Measurements from ENCODE around the gene PTPRK. TPM values are rescaled to one million over a fixed set of nuclear protein-coding genes. Genes with fewer than 3 reads are reported as not detected.

The PTPRK gene
- total and polyA plus RNA-seq, 10 of the 15 experiments (the other 5 are each of a cell fraction or from before 2014, with no cell fraction given): 0.23 to 1.9 (median 0.55) TPM

DNA sequence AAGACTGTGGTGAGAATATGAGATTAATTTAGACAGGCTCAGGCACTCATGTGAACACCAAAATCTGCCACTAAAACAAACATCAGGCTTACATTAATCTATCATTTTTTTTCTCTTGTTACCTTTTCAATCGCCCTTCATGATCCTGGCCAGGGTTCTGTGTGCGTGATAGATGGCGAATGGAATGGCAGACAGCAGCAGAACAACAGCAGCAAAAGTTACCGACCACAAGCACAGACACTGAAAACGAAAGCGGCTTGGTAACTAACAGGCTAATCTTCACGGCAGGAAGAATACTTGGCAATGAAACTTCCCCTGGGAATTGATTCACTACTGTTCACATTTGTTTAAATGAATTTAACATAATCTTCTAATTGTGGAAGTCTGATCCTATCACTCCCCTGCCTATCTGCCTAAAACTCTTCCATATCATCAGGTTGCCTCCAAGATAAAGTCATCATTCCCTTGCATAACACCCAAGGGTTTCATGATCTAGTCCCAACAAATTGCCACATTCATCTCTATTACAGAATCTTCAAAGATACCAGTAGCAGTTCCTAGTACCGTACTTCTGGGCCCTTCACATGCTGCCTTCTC, 28.7 kb downstream of the PTPRK start:
- no peak overlapping the region for H3K4me3 ChIP-seq
- ChIA-PET RAD21 (ENCODE audit: unreplicated experiment) (no interaction called here), SMC1A (ENCODE audit: uncharacterized antibody, unreplicated experiment) (no interaction called here), CTCF (no interaction called here), POLR2A (no interaction called here)
- DNase-seq (ENCODE audit: low read depth, low spot score) (no peak), ATAC-seq (peak; percentile 57; the same call in 2 of the 3 replicates), FAIRE-seq (peak; percentile 73)
- intact Hi-C loops (cut with micrococcal nuclease; ENCODE audit: unreplicated experiment) (no loop called here), in situ Hi-C loops (cut with MboI) (no loop called here)
- no peaks in the 10 kb centered on the region for H3K27me3 ChIP-seq (replicated peaks in 1 of 2; ENCODE audit: control insufficient read depth in 2 of 2, insufficient read depth in 2 of 2, low read length in 1 of 2)
- no peaks in the 10 kb centered on the region for H3K79me2 ChIP-seq (ENCODE audit: control insufficient read depth, insufficient read depth, low read length)
- no peak overlapping the region for H3K4me2 ChIP-seq (ENCODE audit: control insufficient read depth, insufficient read depth)
- 43% methylated on average over 8 of the region's 8 CpGs for WGBS (ENCODE audit: insufficient coverage, insufficient replicate concordance, low lambda C conversion rate, missing lambda C conversion rate)
- H3K27ac ChIP-seq (ENCODE audit: control insufficient read depth, insufficient read depth): no peak overlapping the region
- no peaks in the 10 kb centered on the region for H3K9me3 ChIP-seq (replicated peaks; ENCODE audit: control insufficient read depth, insufficient read depth, low read length)
- no peaks in the 10 kb centered on the region for H3K4me1 ChIP-seq (ENCODE audit: control insufficient read depth, insufficient read depth, low read length)
- H3K36me3 ChIP-seq (ENCODE audit: control insufficient read depth in 2 of 2, insufficient read depth in 2 of 2, low read length in 1 of 2): no peaks in the 10 kb centered on the region
- TF ChIP-seq SREBF1 (IDR thresholded peaks at IDR 0.05; ENCODE audit: low read length) (no peak), RBBP5 (conservative IDR thresholded peaks at IDR 0.05) (no peak), BRCA1 (IDR thresholded peaks at IDR 0.05; ENCODE audit: low read depth, low read length) (no peak)
- no peak overlapping the region for H3K9ac ChIP-seq (ENCODE audit: control insufficient read depth, insufficient read depth, low read length)
- no peaks in the 10 kb centered on the region for H4K20me1 ChIP-seq (ENCODE audit: control insufficient read depth, insufficient read depth)
- H2AFZ ChIP-seq (ENCODE audit: control insufficient read depth, low read depth, low read length): no peak overlapping the region
- BruUV-seq (replicated peaks): no TSS peak

DNA sequence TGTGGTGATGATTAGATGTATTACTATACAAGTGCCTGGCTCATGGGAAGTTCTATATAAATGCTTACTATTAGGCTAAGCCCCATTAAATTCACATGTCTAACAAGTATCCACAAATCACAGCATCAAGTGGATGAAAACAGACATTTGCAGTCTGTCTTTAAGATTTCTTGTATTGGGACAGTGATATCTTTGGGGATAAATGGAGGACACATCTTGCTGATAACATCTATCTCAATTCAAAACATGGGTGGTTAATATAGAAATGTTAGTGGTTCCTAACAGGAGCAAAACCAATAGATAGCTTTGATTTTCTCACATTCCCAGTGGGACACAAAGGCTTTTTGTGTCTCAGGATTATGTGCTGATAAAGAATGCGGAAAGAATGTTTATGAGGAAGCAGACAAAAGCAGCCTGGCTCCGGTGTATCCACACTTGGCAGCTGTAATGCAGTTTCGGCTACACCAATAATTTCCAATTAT, 29.3 kb downstream of the PTPRK start:
- 49% methylated on average over 3 of the region's 3 CpGs for WGBS (ENCODE audit: insufficient coverage, insufficient replicate concordance, low lambda C conversion rate, missing lambda C conversion rate)
- ChIA-PET RAD21 (ENCODE audit: unreplicated experiment) (no interaction called here), POLR2A (no interaction called here), SMC1A (ENCODE audit: uncharacterized antibody, unreplicated experiment) (no interaction called here), CTCF (no interaction called here)
- in situ Hi-C loops (cut with MboI) (no loop called here), intact Hi-C loops (cut with micrococcal nuclease; ENCODE audit: unreplicated experiment) (no loop called here)
- H3K27me3 ChIP-seq (replicated peaks in 1 of 2; ENCODE audit: control insufficient read depth in 2 of 2, insufficient read depth in 2 of 2, low read length in 1 of 2): no peaks in the 10 kb centered on the region
- ATAC-seq: no peak
- H3K36me3 ChIP-seq (ENCODE audit: control insufficient read depth in 2 of 2, insufficient read depth in 2 of 2, low read length in 1 of 2): no peaks in the 10 kb centered on the region
- H4K20me1 ChIP-seq (ENCODE audit: control insufficient read depth, insufficient read depth): no peaks in the 10 kb centered on the region
- FAIRE-seq: no peak
- no peaks in the 10 kb centered on the region for H3K9me3 ChIP-seq (replicated peaks; ENCODE audit: control insufficient read depth, insufficient read depth, low read length)
- no peak overlapping the region for H3K4me3 ChIP-seq
- H2AFZ ChIP-seq (ENCODE audit: control insufficient read depth, low read depth, low read length): no peak overlapping the region
- no peak overlapping the region for H3K9ac ChIP-seq (ENCODE audit: control insufficient read depth, insufficient read depth, low read length)
- no peak overlapping the region for H3K27ac ChIP-seq (ENCODE audit: control insufficient read depth, insufficient read depth)
- no peak overlapping the region for H3K4me2 ChIP-seq (ENCODE audit: control insufficient read depth, insufficient read depth)
- no peaks in the 10 kb centered on the region for H3K4me1 ChIP-seq (ENCODE audit: control insufficient read depth, insufficient read depth, low read length)
- DNase-seq (ENCODE audit: low read depth, low spot score): no peak
- no peaks in the 10 kb centered on the region for H3K79me2 ChIP-seq (ENCODE audit: control insufficient read depth, insufficient read depth, low read length)
- no TSS peak for BruUV-seq (replicated peaks)
- TF ChIP-seq ASH2L (IDR thresholded peaks at IDR 0.05; ENCODE audit: borderline replicate concordance, low read depth) (no peak), TCF12 (IDR thresholded peaks at IDR 0.05; ENCODE audit: low read depth, low read length) (no peak), RELA (IDR thresholded peaks at IDR 0.05; ENCODE audit: borderline replicate concordance, partially characterized antibody) (no peak), EZH2 (IDR thresholded peaks at IDR 0.05; ENCODE audit: borderline replicate concordance, control insufficient read depth, low read depth, low read length) (no peak), PAX8 (IDR thresholded peaks at IDR 0.05) (no peak), SREBF1 (IDR thresholded peaks at IDR 0.05; ENCODE audit: low read length) (no peak), SP1 (IDR thresholded peaks at IDR 0.05; ENCODE audit: low read depth, low read length) (no peak), SMC3 (IDR thresholded peaks at IDR 0.05; ENCODE audit: borderline replicate concordance, low read length) (no peak), POU2F2 (IDR thresholded peaks at IDR 0.05; ENCODE audit: borderline replicate concordance, low read depth, low read length) (no peak), SUPT20H (IDR thresholded peaks at IDR 0.05; ENCODE audit: borderline replicate concordance, control insufficient read depth, low read depth, low read length) (no peak)
- TF ChIP-seq, protein P1, sequence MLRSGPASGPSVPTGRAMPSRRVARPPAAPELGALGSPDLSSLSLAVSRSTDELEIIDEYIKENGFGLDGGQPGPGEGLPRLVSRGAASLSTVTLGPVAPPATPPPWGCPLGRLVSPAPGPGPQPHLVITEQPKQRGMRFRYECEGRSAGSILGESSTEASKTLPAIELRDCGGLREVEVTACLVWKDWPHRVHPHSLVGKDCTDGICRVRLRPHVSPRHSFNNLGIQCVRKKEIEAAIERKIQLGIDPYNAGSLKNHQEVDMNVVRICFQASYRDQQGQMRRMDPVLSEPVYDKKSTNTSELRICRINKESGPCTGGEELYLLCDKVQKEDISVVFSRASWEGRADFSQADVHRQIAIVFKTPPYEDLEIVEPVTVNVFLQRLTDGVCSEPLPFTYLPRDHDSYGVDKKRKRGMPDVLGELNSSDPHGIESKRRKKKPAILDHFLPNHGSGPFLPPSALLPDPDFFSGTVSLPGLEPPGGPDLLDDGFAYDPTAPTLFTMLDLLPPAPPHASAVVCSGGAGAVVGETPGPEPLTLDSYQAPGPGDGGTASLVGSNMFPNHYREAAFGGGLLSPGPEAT (IDR thresholded peaks at IDR 0.05; ENCODE audit: low read depth): no peak
- TF ChIP-seq, protein P2, sequence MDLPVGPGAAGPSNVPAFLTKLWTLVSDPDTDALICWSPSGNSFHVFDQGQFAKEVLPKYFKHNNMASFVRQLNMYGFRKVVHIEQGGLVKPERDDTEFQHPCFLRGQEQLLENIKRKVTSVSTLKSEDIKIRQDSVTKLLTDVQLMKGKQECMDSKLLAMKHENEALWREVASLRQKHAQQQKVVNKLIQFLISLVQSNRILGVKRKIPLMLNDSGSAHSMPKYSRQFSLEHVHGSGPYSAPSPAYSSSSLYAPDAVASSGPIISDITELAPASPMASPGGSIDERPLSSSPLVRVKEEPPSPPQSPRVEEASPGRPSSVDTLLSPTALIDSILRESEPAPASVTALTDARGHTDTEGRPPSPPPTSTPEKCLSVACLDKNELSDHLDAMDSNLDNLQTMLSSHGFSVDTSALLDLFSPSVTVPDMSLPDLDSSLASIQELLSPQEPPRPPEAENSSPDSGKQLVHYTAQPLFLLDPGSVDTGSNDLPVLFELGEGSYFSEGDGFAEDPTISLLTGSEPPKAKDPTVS (IDR thresholded peaks at IDR 0.05; ENCODE audit: low read depth, low read length): no peak
- TF ChIP-seq, protein P3, sequence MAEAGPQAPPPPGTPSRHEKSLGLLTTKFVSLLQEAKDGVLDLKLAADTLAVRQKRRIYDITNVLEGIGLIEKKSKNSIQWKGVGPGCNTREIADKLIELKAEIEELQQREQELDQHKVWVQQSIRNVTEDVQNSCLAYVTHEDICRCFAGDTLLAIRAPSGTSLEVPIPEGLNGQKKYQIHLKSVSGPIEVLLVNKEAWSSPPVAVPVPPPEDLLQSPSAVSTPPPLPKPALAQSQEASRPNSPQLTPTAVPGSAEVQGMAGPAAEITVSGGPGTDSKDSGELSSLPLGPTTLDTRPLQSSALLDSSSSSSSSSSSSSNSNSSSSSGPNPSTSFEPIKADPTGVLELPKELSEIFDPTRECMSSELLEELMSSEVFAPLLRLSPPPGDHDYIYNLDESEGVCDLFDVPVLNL (IDR thresholded peaks at IDR 0.05; ENCODE audit: low read depth, low read length): no peak

All from GM12878 (cell line).